ENCODE results near the gene PARVB. TPM values are rescaled to one million over a fixed set of nuclear protein-coding genes. Genes with fewer than 3 reads are reported as not detected.

The PARVB gene
- total RNA-seq, 1 donor from 2014 or later = 94.6 TPM

DNA sequence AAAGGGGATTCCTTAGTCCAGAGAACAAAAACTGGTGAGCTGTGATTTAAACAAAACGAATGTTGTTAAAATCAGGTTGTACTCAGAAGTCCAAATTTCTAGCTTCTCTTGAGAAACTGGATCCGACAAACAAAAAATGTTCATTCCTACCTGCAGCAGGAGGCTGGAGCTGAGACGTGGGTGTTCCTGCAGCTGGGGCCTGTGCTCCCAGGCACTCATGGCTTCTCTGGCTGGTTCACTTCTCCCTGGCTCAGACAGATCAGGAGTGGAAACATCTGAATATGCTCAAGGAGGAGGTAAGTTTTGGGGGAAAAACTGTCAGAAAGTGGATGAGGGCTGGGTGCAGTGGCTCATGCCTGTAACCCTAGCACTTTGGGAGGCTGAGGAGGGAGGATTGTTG is 24.7 kb upstream of the PARVB start:
- TF ChIP-seq CTCF (IDR thresholded peaks at IDR 0.05; ENCODE audit: insufficient read depth, low read length, poor library complexity, severe bottlenecking) = no peak
- DNase-seq (ENCODE audit: low read depth) = no peak
- Histone ChIP-seq H3K27me3 (ENCODE audit: control insufficient read depth, insufficient read depth, low read length) (no peaks in the 10 kb centered on the region), H3K36me3 (ENCODE audit: control insufficient read depth, insufficient read depth, low read length) (peaks cover 1% of the 10 kb centered on the region), H3K4me3 (ENCODE audit: low read depth, low read length) (no peak overlapping the region)

GRCh38 chr22:44000123-44000522 is 24.0 kb upstream of the PARVB start:
- no peak for TF ChIP-seq CTCF (IDR thresholded peaks at IDR 0.05; ENCODE audit: insufficient read depth, low read length, poor library complexity, severe bottlenecking)
- DNase-seq (ENCODE audit: low read depth) = no peak
- Histone ChIP-seq H3K27me3 (ENCODE audit: control insufficient read depth, insufficient read depth, low read length) (no peaks in the 10 kb centered on the region), H3K36me3 (ENCODE audit: control insufficient read depth, insufficient read depth, low read length) (peaks cover 1% of the 10 kb centered on the region), H3K4me3 (ENCODE audit: low read depth, low read length) (no peak overlapping the region)

DNA sequence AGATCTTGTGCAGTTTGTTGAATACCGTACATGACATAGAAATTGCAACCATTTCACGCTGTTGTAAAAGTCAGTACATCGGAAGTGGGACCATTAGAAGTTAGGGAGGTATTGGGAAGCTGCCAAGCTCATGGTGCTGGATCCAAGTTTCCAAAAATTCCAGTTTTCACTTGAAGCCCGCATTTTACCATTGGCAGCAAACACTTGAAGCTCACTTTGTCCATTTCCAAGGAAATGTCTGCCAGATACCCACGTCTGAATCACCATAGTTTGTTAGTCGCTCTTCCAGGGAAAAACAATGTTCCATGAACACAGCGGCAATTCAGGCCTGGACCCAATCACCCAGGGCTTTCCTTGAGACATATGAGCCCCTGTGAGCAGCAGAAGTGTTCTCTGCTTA is 22.6 kb upstream of the PARVB start:
- Histone ChIP-seq H3K36me3 (ENCODE audit: control insufficient read depth, insufficient read depth, low read length) (peaks cover 1% of the 10 kb centered on the region), H3K4me3 (ENCODE audit: low read depth, low read length) (no peak overlapping the region), H3K27me3 (ENCODE audit: control insufficient read depth, insufficient read depth, low read length) (no peaks in the 10 kb centered on the region)
- TF ChIP-seq CTCF (IDR thresholded peaks at IDR 0.05; ENCODE audit: insufficient read depth, low read length, poor library complexity, severe bottlenecking) = no peak
- DNase-seq (ENCODE audit: low read depth) = no peak

DNA sequence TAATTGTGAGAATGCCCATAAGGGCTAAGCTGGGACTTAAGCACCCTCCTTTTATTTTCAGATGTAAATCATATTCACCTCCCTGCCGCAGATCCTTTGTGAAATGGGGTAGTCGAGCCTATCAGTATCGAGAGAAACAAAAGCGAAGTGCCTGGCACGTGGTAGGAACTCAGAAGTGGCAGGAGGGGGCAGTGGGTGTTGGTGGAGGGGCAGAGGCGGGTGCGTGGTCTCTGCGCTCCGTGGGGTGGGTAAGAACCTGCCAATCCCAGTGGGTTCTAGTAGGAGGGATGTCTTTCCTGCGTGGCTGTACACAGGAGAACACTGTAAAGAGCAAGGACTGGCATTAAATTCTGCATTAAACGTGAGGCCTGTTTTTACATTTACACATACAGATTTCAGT is 21.8 kb upstream of the PARVB start:
- no peak overlapping the region for H3K4me3 ChIP-seq (ENCODE audit: low read depth, low read length)
- H3K27me3 ChIP-seq (ENCODE audit: control insufficient read depth, insufficient read depth, low read length) = no peaks in the 10 kb centered on the region
- DNase-seq (ENCODE audit: low read depth) = no peak
- no peaks in the 10 kb centered on the region for H3K36me3 ChIP-seq (ENCODE audit: control insufficient read depth, insufficient read depth, low read length)
- TF ChIP-seq CTCF (IDR thresholded peaks at IDR 0.05; ENCODE audit: insufficient read depth, low read length, poor library complexity, severe bottlenecking) = no peak

GRCh38 chr22:44002997-44003396 is 21.1 kb upstream of the PARVB start:
- no peaks in the 10 kb centered on the region for H3K36me3 ChIP-seq (ENCODE audit: control insufficient read depth, insufficient read depth, low read length)
- no peaks in the 10 kb centered on the region for H3K27me3 ChIP-seq (ENCODE audit: control insufficient read depth, insufficient read depth, low read length)
- no peak for TF ChIP-seq CTCF (IDR thresholded peaks at IDR 0.05; ENCODE audit: insufficient read depth, low read length, poor library complexity, severe bottlenecking)
- no peak for DNase-seq (ENCODE audit: low read depth)
- no peak overlapping the region for H3K4me3 ChIP-seq (ENCODE audit: low read depth, low read length)

- H3K4me3 ChIP-seq (ENCODE audit: low read depth, low read length) = no peak overlapping the region
- no peak for DNase-seq (ENCODE audit: low read depth)
- H3K27me3 ChIP-seq (ENCODE audit: control insufficient read depth, insufficient read depth, low read length) = no peaks in the 10 kb centered on the region
- TF ChIP-seq CTCF (IDR thresholded peaks at IDR 0.05; ENCODE audit: insufficient read depth, low read length, poor library complexity, severe bottlenecking) = no peak
- H3K36me3 ChIP-seq (ENCODE audit: control insufficient read depth, insufficient read depth, low read length) = no peaks in the 10 kb centered on the region
These were observed 20.5 kb upstream of the PARVB start for GRCh38 chr22:44003405-44004103.
